HepG2 (cell line): ENCODE data around the gene RAB40C. TPM values are rescaled to one million over a fixed set of nuclear protein-coding genes. Genes with fewer than 3 reads are reported as not detected.

Experiments used
- ATAC-seq: fragments of 200-7000 bp; cut with Tn5 transposase; 3 replicates; pipeline ENCODE4 v1.9.1; 2020; ENCODE audit warnings: mild to moderate bottlenecking, moderate library complexity
- BruUV-seq: library from RNA; stranded (reverse); fragments of 400-500 nt; replicated peaks from 2 replicates; lab custom pipeline; 2021; lab: Mats Ljungman, UMichigan
- CTCF ChIA-PET: fragments of 300-600 bp; formaldehyde crosslinking; extraction: SDS; loops from one replicate; lab custom pipeline; 2021; ENCODE audit warnings: low total read pairs, inconsistent platforms, low intra/inter-chr PET ratio; lab: Yijun Ruan, JAX
- POLR2A ChIA-PET: fragments of 350-600 bp; sonication (Branson Sonifier 250); formaldehyde crosslinking; loops from one replicate; lab custom pipeline; 2020; ENCODE audit warnings: antibody characterized with exemption, inconsistent platforms; lab: Yijun Ruan, JAX
- DNase-seq: peaks from one replicate; pipeline ENCODE4 v3.0.0-alpha.2; 2015; ENCODE audit warnings: low spot score
- FAIRE-seq: peaks from 3 replicates; lab custom pipeline; 2011; peaks lifted over from hg19 to GRCh38; lab: Jason Lieb, UNC
- H2AFZ ChIP-seq: one replicate; pipeline ENCODE4 v1.6.1; 2011; ENCODE audit warnings: low read length, inconsistent platforms
- H3K27ac ChIP-seq: fragments of 300-600 bp; 3 replicates; pipeline ENCODE4 v1.8.0; 2011; ENCODE audit warnings: mixed run types, mild to moderate bottlenecking, mixed read lengths, low read length, inconsistent platforms; ENCODE audit not compliant: insufficient read depth; ENCODE audit errors: extremely low read length
- H3K27me3 ChIP-seq, 2 experiments: fragments of 200-600 bp in 1 of 2; 2 replicates in 1 of 2; 3 replicates in 1 of 2; pipeline versions ENCODE4 v1.6.0 to v1.8.0; 2011; ENCODE audit warnings: low read length in 2 of 2, mild to moderate bottlenecking in 2 of 2, moderate library complexity in 2 of 2, inconsistent platforms in 1 of 2; ENCODE audit not compliant: insufficient read depth in 2 of 2, control insufficient read depth in 1 of 2
- H3K36me3 ChIP-seq, 2 experiments: fragments of 200-600 bp in 1 of 2; replicated peaks in 1 of 2; 2 replicates in 1 of 2; 3 replicates in 1 of 2; pipeline versions ENCODE4 v1.5.1 to v1.8.0; 2011; ENCODE audit warnings: low read length in 2 of 2, inconsistent platforms in 1 of 2; ENCODE audit not compliant: insufficient read depth in 2 of 2, control insufficient read depth in 1 of 2
- H3K4me1 ChIP-seq: 2 replicates; pipeline ENCODE4 v1.5.1; 2012; ENCODE audit warnings: low read length, inconsistent platforms; ENCODE audit not compliant: insufficient read depth
- H3K4me2 ChIP-seq: 2 replicates; pipeline ENCODE4 v1.6.0; 2011; ENCODE audit warnings: low read depth, low read length, inconsistent platforms
- H3K4me3 ChIP-seq, 3 experiments: fragments of 200-600 bp in 1 of 3; sonication (generic), shearing (Covaris generic) in 1 of 3; replicated peaks in 1 of 3; 2 replicates each; pipeline ENCODE4 v1.5.1; 2011 to 2016; ENCODE audit warnings: low read length in 3 of 3, inconsistent platforms in 2 of 3, low read depth in 2 of 3, mild to moderate bottlenecking in 2 of 3, control low read depth in 1 of 3, mixed read lengths in 1 of 3; ENCODE audit not compliant: insufficient read depth in 1 of 3
- H3K79me2 ChIP-seq: one replicate; pipeline ENCODE4 v1.6.1; 2011; ENCODE audit warnings: low read length, inconsistent platforms; ENCODE audit not compliant: insufficient read depth
- H3K9ac ChIP-seq: 2 replicates; pipeline ENCODE4 v1.6.0; 2011; ENCODE audit warnings: mild to moderate bottlenecking, low read depth, low read length, inconsistent platforms; ENCODE audit not compliant: insufficient read depth
- H3K9me3 ChIP-seq: 2 replicates; pipeline ENCODE4 v1.5.1; 2012; ENCODE audit warnings: mild to moderate bottlenecking, low read length
- H4K20me1 ChIP-seq: 2 replicates; pipeline ENCODE4 v1.6.0; 2011; ENCODE audit warnings: inconsistent platforms, mild to moderate bottlenecking, low read length, moderate library complexity; ENCODE audit not compliant: insufficient read depth
- ARID2 ChIP-seq: sonication (generic); formaldehyde crosslinking; IDR thresholded peaks from 2 replicates; pipeline ENCODE4 v1.8.1; 2022; ENCODE audit warnings: mild to moderate bottlenecking, missing genetic modification reagents, borderline replicate concordance
- KIAA2018 ChIP-seq: sonication (generic); formaldehyde crosslinking; IDR thresholded peaks from 2 replicates; pipeline ENCODE4 v1.5.0; 2020; ENCODE audit warnings: mild to moderate bottlenecking, missing genetic modification reagents, borderline replicate concordance
- NR3C1 ChIP-seq: sonication (generic); formaldehyde crosslinking; IDR thresholded peaks from 2 replicates; pipeline ENCODE4 v1.4.0; 2020; ENCODE audit warnings: missing genetic modification reagents
- NRL ChIP-seq: sonication (generic); formaldehyde crosslinking; IDR thresholded peaks from 2 replicates; pipeline ENCODE4 v1.5.0; 2020; ENCODE audit warnings: missing genetic modification reagents, mild to moderate bottlenecking, moderate library complexity, borderline replicate concordance
- ZHX2 ChIP-seq, 2 experiments: sonication (generic) in 1 of 2; formaldehyde crosslinking in 1 of 2; IDR thresholded peaks; 2 replicates each; pipeline versions ENCODE4 v1.6.1 to v1.9.0; 2014 to 2022; ENCODE audit warnings: antibody characterized with exemption in 1 of 2, borderline replicate concordance in 1 of 2, inconsistent platforms in 1 of 2, low read depth in 1 of 2, missing genetic modification reagents in 1 of 2
- ZNF333 ChIP-seq: sonication (generic); formaldehyde crosslinking; IDR thresholded peaks from 2 replicates; pipeline ENCODE4 v1.4.0; 2020; ENCODE audit warnings: mild to moderate bottlenecking, missing genetic modification reagents, borderline replicate concordance
- ZNF343 ChIP-seq: sonication (generic); formaldehyde crosslinking; IDR thresholded peaks from 2 replicates; pipeline ENCODE4 v1.4.0; 2020; ENCODE audit warnings: mild to moderate bottlenecking, missing genetic modification reagents
- ZNF629 ChIP-seq: sonication (generic); formaldehyde crosslinking; conservative IDR thresholded peaks from 2 replicates; pipeline ENCODE4 v1.5.0; 2020; ENCODE audit warnings: missing genetic modification reagents
- WGBS: methylation state at CpG from one replicate; pipeline ENCODE4 v1.1.6; 2017; ENCODE audit warnings: low lambda C conversion rate; 5-methylcytosine and 5-hydroxymethylcytosine counted together
- in situ Hi-C: cut with HindIII; loops from 2 replicates; pipeline ENCODE4 v1.10.0; 2017; ENCODE audit warnings: low pct_unique_long_range_greater_than_20kb; ENCODE audit not compliant: extremely low pct_ligation_motif_present
- intact Hi-C: fragments of 100-400 bp; cut with micrococcal nuclease; formaldehyde crosslinking; loops from one replicate; pipeline ENCODE4 v1.10.0; 2022; ENCODE audit not compliant: unreplicated experiment
- polyA plus RNA-seq, 8 experiments: library from polyadenylated mRNA; depleted of rRNA in 3 of 8; stranded (reverse) in 7 of 8; unstranded in 1 of 8; fragments of >200 nt; fragmentation: Illumina TruSeq in 4 of 8; extraction: Trizol in 4 of 8; gene quantifications; 2 replicates each; pipeline versions ENCODE4 v1.2.1 to v1.2.3, GENCODE V29; 2011 to 2016; ENCODE audit warnings: low read depth in 4 of 8, missing spikeins in 1 of 8, mixed read lengths in 1 of 8; ENCODE audit not compliant: insufficient read depth in 1 of 8
- total RNA-seq, 5 experiments: library from RNA; depleted of rRNA; stranded (reverse); fragments of >200 nt; fragmentation: Illumina TruSeq; extraction: Trizol; gene quantifications; 2 replicates each; pipeline ENCODE4 v1.2.3, GENCODE V29; 2016; ENCODE audit warnings: low read depth in 1 of 5
- TF ChIP-seq, protein P1 (sequence below): sonication (generic); formaldehyde crosslinking; IDR thresholded peaks from 2 replicates; pipeline ENCODE4 v1.4.0; 2020; ENCODE audit warnings: missing genetic modification reagents, borderline replicate concordance

RAB40C gene
- total and polyA plus RNA-seq, 2 of the 13 experiments (the other 11 are each of a cell fraction or from before 2014, with no cell fraction given), result 7.7 to 11.5 TPM

DNA sequence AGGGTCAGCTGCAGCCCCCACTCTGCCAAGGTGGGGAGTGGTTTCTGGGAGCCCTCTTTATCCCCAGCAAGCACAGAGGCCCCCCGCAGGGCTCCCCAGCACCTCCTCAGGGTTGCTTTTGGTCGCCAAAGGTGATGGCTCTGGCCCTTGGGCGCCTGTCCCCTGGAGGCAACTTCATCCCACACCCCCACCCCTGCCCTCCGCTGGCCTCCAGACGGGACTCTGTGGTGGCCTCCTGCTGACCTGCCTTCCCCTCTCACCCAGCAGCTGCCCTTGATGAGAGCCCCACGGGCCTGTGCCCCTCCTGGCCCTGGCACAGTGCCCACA lies 70.2 kb downstream of the RAB40C start:
- intact Hi-C loops, result no loop called here
- no peak overlapping the region for H3K27ac ChIP-seq
- no peak for FAIRE-seq

More for the DNA sequence above, 70.2 kb downstream of the RAB40C start:
- no peaks in the 10 kb centered on the region for H4K20me1 ChIP-seq
- ATAC-seq (no peak), DNase-seq (no peak)
- no TSS peak for BruUV-seq
- no peaks in the 10 kb centered on the region for H3K9me3 ChIP-seq
- no peaks in the 10 kb centered on the region for H3K27me3 ChIP-seq
- H3K79me2 ChIP-seq, result no peaks in the 10 kb centered on the region
- H3K4me2 ChIP-seq, result no peak overlapping the region
- in situ Hi-C loops, result no loop called here
- no peak overlapping the region for H2AFZ ChIP-seq
- no peaks in the 10 kb centered on the region for H3K4me1 ChIP-seq
- no peak overlapping the region for H3K9ac ChIP-seq
- peaks cover 0 to 2% of the 10 kb centered on the region in 2 experiments; a peak in 1 of 5 replicates for H3K36me3 ChIP-seq
- WGBS, result 80% methylated on average over 1 of the region's 6 CpGs
- ChIA-PET CTCF (no interaction called here), POLR2A (no interaction called here)
- TF ChIP-seq NR3C1 (CRISPR knock-in tag) (no peak), NRL (CRISPR knock-in tag) (no peak), KIAA2018 (CRISPR knock-in tag) (no peak), ARID2 (no peak), ZNF629 (CRISPR knock-in tag) (no peak), ZHX2 (IDR thresholded peaks at IDR 0.05; ENCODE audit: low read depth) (no peak), ZHX2 (CRISPR knock-in tag; IDR thresholded peaks at IDR 0.05; ENCODE audit: borderline replicate concordance) (no peak), ZNF333 (CRISPR knock-in tag) (no peak), ZNF343 (no peak)
- TF ChIP-seq, protein P1, sequence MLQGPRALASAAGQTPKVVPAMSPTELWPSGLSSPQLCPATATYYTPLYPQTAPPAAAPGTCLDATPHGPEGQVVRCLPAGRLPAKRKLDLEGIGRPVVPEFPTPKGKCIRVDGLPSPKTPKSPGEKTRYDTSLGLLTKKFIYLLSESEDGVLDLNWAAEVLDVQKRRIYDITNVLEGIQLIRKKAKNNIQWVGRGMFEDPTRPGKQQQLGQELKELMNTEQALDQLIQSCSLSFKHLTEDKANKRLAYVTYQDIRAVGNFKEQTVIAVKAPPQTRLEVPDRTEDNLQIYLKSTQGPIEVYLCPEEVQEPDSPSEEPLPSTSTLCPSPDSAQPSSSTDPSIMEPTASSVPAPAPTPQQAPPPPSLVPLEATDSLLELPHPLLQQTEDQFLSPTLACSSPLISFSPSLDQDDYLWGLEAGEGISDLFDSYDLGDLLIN (CRISPR knock-in tag), result no peak
- no peak overlapping the region for H3K4me3 ChIP-seq
